SKM-1 (cell line): Measurements from ENCODE around the gene DNMBP.
"Not testable (repeated sequence)": the region's sequence is repeated elsewhere in the genome, so short reads cannot be mapped to it uniquely, and the experiment has no call there.

Experiments
- DNase-seq: peaks from one replicate; lab custom pipeline; 2025; ENCODE audit not compliant: unreplicated experiment; lab: John Stamatoyannopoulos, UW

Gene DNMBP

GRCh38 chr10:99993701-99994689 lies 15.8 kb downstream of the DNMBP start:
- DNase-seq, result peak; percentile 76

GRCh38 chr10:99985637-99986036 lies 24.1 kb downstream of the DNMBP start:
- not testable (repeated sequence) for DNase-seq

- no peak for DNase-seq
Measured at GRCh38 chr10:99984211-99985034, 25.3 kb downstream of the DNMBP start.

GRCh38 chr10:99983280-99983988 lies 26.3 kb downstream of the DNMBP start:
- no peak for DNase-seq

- no peak for DNase-seq
Measured at GRCh38 chr10:99982728-99983127, 27.0 kb downstream of the DNMBP start.

- no peak for DNase-seq
Measured at GRCh38 chr10:99981581-99982199, 28.1 kb downstream of the DNMBP start.

- DNase-seq, result no peak
Measured at GRCh38 chr10:99979066-99979685, 30.6 kb downstream of the DNMBP start.

GRCh38 chr10:99977916-99978315 lies 31.8 kb downstream of the DNMBP start:
- no peak for DNase-seq

GRCh38 chr10:99976886-99977665 lies 32.7 kb downstream of the DNMBP start:
- DNase-seq, result no peak

GRCh38 chr10:99975942-99976809 lies 33.6 kb downstream of the DNMBP start:
- no peak for DNase-seq

- DNase-seq, result no peak
Measured at GRCh38 chr10:99975106-99975829, 34.5 kb downstream of the DNMBP start.

GRCh38 chr10:99973190-99973589 lies 36.6 kb downstream of the DNMBP start:
- DNase-seq, result no peak

- DNase-seq, result no peak
Measured at GRCh38 chr10:99967961-99968360, 41.8 kb downstream of the DNMBP start.

GRCh38 chr10:99966306-99966705 lies 43.4 kb downstream of the DNMBP start:
- DNase-seq, result no peak

- DNase-seq, result no peak
Measured at GRCh38 chr10:99965700-99966099, 44.0 kb downstream of the DNMBP start.

GRCh38 chr10:99964791-99965190 lies 45.0 kb downstream of the DNMBP start:
- no peak for DNase-seq

GRCh38 chr10:99963467-99964165 lies 46.1 kb downstream of the DNMBP start:
- DNase-seq, result not testable (repeated sequence)
